NOMO-1 (cell line): Measurements from ENCODE around the gene PLEKHA7.
"Not testable (repeated sequence)": the region's sequence is repeated elsewhere in the genome, so short reads cannot be mapped to it uniquely, and the experiment has no call there.

ENCODE experiments used
- DNase-seq, 2 experiments: peaks; one replicate each; lab custom pipeline; 2025; ENCODE audit not compliant: unreplicated experiment in 2 of 2; lab: John Stamatoyannopoulos, UW

PLEKHA7 gene

GRCh38 chr11:16889905-16890304 lies 124.3 kb downstream of the PLEKHA7 start:
- DNase-seq, result no peak

DNA sequence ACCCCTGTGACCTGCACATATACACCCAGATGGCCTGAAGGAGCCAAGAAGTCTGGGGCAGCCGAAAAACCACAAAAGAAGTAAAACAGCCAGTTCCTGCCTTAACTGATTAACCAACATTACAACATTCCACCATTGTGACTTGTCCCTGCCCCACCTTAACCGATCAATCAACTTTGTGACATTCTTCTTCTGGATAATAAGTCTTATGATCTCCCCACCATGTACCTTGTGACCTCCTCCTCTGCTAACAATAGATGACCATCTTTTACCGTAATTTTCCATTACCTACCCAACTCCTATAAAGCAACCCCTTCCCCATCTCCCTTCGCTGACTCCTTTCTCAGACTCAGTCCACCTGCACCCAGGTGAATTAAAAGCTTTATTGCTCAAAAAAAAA lies 125.2 kb downstream of the PLEKHA7 start:
- DNase-seq, result not testable (repeated sequence)

GRCh38 chr11:16887887-16888286 lies 126.3 kb downstream of the PLEKHA7 start:
- not testable (repeated sequence) for DNase-seq

GRCh38 chr11:16883174-16883573 lies 131.0 kb downstream of the PLEKHA7 start:
- DNase-seq, result no peak

GRCh38 chr11:16881766-16882165 lies 132.4 kb downstream of the PLEKHA7 start:
- DNase-seq, result no peak

DNA sequence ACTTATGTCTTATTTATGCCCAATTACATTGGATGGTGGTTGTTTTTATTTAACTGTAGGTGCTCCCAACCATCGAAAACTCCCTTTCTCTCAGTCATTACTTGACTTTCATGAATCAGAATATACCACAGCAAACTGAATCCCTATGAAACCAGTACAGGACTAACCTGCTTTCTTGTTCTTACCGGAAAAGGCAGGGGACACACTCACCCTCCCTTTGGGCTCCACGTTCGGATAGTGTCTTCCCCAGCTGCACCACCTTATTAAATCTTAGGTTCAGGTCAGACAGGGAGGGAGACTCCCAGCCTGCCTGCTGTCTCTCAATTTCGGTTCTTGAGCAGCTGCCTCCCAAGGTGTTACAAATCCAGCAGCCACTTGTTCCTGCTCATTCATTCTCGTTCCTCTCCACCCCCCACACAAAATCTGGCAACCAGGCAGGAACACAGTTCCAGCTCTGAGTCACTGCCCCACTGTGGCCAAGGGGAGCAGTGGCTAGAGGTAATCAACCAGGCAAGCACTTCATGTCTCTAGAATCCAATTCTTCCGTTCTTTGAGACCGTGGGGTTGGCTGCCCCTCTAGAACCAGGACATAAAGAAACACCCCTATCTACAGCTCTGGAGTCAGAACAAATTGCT lies 133.0 kb downstream of the PLEKHA7 start:
- DNase-seq, result no peak

DNA sequence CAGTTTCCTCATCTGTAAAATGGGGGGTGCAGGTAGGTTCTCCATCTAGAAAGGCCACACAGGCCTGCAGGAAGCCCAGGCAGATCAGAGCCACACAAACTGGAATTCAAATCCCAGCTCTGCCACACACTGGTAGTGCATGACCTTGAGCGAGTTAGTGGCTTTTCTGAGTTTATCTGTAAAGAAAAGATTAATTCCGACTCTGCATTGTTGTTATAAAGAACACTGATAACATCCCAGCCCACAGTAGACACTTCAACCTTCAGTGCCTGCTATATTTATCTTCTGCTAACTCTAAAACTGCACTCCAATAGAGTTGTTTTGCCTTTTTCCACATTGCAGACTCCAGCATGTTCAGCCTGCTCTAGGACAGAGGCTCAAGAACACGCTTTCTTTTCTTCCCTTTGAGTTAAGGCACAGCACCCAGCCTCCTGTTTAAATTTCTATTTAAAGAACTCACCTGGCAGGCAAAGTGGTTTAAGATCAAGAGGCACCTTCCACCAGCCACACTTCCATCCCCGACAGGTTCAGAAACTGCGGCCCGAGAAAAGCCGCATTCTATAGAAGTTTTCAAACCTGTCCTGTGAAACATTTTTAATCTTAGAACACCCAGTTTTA lies 133.9 kb downstream of the PLEKHA7 start:
- no peak for DNase-seq

DNA sequence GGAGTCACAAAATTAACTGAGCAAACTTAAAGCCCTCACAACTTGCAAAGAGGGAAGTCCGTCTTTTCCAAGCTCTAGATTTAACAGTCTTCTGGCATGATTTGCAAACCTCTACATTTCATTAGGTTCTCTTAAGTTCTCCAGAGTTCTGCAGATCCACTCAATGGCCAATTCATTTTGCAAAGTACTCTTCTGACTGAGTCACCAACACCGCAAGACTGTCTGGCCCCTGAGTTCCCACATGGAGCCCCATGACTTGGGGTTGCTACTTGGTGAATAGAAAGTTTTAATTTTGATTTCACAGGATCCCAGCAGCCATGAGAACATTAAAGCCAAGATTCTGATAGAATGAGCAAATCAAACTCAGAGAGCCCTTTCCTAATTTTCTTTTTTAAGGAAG lies 134.5 kb downstream of the PLEKHA7 start:
- DNase-seq, result no peak

DNA sequence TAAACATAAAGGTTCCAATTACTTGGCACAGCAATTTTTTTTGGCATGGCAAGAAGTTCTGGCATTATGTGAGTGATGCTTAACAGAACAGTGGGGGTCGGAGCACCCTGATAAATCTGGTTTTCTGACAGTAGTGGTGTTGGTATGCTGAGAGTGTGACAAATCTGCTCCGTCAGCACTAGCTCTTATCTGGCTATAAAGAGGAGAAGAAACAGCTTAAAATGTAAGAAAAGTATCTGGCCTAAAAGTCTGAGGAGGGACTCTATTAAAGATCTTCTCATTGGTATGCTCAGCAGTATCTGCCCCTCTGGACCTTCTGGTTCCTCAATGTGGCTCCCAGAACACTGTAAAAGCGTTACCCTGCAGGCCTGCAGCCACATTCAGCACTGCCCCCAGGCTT lies 137.4 kb downstream of the PLEKHA7 start:
- no peak for DNase-seq

DNA sequence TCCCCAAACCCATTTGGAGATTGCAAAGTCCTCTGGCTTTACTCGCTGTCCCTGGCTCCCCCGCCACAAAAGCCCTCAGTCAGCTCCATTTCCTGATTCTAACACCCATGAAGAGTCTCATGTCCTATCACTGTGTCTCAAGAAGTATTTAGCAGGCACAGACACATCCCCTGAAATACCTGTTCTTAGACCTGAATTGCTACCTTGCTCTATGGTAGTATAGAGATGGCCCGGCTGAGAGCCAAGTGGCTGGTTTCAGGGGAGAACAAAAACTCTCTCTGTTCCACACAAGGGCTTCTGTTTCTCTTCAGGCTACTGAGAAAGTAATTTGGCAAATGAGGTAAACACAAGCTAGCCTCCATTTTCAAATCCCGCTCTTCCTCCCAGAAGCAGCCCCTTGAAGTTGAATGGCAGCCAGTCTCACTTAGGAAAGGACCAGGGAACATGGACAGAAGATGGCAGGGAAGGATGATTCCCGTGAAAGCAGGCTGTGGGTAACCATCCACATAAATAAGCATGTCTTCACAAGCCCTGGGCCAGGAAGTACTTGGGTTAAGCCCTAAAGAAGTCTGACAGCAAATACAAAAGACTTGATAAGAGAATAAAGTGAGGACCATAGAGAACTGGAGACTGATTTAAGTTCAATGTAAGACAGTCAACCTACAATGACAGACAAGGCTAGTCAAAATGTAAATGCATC lies 138.0 kb downstream of the PLEKHA7 start:
- DNase-seq, result no peak

- no peak for DNase-seq
Observed at GRCh38 chr11:16874275-16874975, 139.8 kb downstream of the PLEKHA7 start.

GRCh38 chr11:16873289-16873688 lies 140.9 kb downstream of the PLEKHA7 start:
- no peak for DNase-seq

- DNase-seq, result no peak
Observed at GRCh38 chr11:16871368-16871767, 142.8 kb downstream of the PLEKHA7 start.

GRCh38 chr11:16867097-16867496 lies 147.1 kb downstream of the PLEKHA7 start:
- no peak for DNase-seq

- DNase-seq, result not testable (repeated sequence)
Observed at GRCh38 chr11:16864428-16864827, 149.8 kb downstream of the PLEKHA7 start.

DNA sequence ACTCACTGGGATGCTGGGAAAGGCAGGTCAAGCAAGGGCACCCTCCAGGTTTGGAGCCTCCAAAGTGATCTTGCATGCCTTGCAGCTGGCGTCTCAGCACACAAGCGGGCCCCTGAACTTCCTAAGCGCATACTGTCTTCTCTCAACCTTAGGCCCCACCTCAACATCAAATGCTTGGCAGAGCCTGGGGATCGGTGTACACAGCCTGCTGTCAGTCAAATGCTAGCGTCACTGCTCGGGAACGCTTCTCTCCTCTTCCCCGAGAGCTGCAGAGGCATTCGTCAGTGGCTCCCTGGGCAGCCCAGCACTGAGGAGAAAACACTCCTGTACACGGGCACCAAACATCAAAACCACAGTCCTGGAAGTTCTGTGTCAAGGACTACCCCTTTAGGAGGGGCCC lies 150.8 kb downstream of the PLEKHA7 start:
- DNase-seq, result no peak

- no peak for DNase-seq
Observed at GRCh38 chr11:16862726-16863125, 151.5 kb downstream of the PLEKHA7 start.

DNA sequence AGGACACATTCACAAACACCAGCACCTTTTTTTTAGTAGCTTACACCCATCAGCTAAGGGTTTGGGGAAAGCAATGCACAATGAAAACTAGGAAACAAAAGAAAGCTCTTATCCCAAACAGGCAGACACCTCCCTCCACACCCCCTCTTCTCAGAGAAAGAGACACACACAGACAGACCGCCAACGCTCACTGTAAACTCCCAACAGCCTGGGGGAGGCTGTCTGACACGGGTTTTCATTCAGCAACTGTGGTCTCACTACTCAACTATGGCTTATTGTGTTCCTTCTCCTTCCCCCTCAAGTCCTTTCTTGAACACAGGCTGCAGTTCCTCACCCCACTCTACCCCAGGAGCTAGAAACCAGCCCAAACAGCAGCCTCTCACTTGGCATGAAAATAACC lies 152.4 kb downstream of the PLEKHA7 start:
- no peak for DNase-seq

DNA sequence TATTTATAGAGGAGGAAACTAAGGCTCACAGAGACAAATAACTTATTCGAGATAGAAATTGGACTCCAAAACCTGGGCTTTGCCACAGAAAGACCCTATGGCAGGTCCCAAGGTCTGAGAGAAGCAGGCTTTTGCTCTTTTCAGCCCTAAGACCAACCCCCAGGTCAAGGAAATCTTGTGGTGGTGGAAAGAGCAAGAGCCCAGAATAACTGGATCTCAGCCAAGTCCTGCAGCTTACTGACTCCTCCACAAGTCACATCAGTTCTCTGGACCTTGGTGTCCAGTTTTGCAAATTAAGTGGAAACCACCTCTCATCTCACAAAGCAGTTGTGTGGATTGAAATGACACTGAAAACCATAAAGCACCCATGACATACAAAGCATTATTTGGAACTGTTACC lies 153.6 kb downstream of the PLEKHA7 start:
- no peak for DNase-seq

- no peak for DNase-seq
Observed at GRCh38 chr11:16859651-16860050, 154.6 kb downstream of the PLEKHA7 start.

GRCh38 chr11:16857186-16857585 lies 157.0 kb downstream of the PLEKHA7 start:
- no peak for DNase-seq
